Stimulated activated CD4-positive, alpha-beta T cell treated with anti-CD3 and anti-CD28 coated beads, Interleukin-15, amount 100 ng/mL, for 1 hour (primary cell): ENCODE data around the gene SULF2.

Experiments
- DNase-seq, 2 donors: peaks; one replicate each; pipeline ENCODE4 v3.0.0-alpha.2; 2020; ENCODE audit warnings: low read depth in 1 of 2, low spot score in 1 of 2

Gene SULF2

DNA sequence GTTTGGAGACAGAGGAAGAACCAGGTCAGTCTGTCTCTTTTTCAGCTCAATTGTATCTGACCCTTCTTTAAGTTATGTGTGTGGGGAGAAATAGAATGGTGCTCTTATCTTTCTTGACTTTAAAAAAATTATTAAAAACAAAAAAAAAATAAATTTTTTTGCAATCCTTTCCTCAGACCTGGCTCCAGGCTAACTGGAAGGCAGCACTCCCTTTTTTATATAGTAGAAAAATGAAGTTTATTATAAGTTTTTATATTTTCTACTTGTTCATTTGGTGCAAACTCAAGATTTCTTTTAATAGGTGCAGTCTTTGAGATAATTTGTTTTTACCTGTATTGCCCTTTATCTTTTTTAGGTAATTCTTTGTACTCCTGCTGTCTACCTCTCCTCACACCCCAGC, 129.6 kb downstream of the SULF2 start:
- no peak for DNase-seq

DNA sequence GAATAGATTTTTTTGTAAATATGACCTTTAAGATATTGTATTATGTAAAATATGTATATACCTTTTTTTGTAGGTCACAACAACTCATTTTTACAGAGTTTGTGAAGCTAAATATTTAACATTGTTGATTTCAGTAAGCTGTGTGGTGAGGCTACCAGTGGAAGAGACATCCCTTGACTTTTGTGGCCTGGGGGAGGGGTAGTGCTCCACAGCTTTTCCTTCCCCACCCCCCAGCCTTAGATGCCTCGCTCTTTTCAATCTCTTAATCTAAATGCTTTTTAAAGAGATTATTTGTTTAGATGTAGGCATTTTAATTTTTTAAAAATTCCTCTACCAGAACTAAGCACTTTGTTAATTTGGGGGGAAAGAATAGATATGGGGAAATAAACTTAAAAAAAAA, 130.9 kb downstream of the SULF2 start:
- no peak for DNase-seq

DNA sequence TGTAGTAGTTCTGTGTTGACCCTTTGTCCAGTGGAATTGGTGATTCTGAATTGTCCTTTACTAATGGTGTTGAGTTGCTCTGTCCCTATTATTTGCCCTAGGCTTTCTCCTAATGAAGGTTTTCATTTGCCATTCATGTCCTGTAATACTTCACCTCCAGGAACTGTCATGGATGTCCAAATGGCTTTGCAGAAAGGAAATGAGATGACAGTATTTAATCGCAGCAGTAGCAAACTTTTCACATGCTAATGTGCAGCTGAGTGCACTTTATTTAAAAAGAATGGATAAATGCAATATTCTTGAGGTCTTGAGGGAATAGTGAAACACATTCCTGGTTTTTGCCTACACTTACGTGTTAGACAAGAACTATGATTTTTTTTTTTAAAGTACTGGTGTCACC, 131.4 kb downstream of the SULF2 start:
- DNase-seq, result no peak

DNA sequence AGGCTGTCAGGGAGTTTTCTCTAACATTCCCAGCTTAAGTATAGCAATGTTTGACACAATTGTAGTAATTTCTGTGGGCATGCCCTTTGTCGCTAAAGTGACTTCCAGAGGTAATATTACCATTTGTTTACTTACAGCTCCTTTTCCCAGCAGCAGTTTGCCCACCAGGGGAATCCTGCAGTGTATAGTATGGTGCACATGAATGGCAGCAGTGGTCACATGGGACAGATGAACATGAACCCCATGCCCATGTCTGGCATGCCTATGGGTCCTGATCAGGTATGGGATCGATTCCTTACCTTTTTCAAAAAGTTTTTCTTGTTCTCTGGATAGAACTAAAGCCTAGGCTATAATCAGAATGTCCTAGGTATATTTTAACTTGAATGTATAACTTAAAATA, 132.5 kb downstream of the SULF2 start:
- no peak for DNase-seq

- DNase-seq, result no peak
Measured at GRCh38 chr20:47652301-47652700, 133.0 kb downstream of the SULF2 start.

DNA sequence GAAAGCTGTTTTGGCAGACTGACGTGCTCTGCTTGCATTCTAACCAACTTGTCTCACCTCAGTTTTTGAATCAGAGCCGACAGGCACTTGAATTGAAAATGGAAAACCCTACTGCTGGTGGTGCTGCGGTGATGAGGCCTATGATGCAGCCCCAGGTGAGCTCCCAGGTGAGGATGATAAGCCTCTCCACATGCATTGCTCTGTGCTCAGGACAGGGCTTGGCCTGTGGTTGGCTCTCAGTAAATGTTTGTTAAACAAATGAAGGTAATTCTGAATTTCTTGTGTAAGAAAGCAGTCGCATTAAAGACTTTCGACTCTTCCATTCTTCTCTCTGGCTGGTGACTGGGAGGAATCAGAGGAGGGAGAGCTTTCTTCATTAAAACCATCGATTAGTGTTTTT, 136.3 kb downstream of the SULF2 start:
- DNase-seq, result no peak

DNA sequence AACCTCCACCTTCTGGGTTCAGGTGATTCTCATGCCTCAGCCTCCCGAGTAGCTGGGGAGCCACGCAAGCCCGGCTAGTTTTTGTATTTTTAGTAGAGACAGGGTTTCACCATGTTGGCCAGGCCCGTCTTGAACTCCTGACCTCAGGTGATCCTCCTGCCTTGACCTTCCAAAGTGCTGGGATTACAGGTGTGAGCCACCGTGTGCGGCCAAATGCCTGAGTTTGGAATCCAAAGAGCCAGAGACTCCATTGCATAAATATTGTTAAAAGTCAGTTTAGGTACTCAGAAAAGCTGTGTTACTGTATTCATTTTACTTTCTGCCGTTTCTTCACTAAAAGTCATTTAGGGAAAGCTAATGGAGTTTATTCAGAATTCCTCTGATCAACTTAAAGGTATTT, 137.3 kb downstream of the SULF2 start:
- DNase-seq, result no peak

DNA sequence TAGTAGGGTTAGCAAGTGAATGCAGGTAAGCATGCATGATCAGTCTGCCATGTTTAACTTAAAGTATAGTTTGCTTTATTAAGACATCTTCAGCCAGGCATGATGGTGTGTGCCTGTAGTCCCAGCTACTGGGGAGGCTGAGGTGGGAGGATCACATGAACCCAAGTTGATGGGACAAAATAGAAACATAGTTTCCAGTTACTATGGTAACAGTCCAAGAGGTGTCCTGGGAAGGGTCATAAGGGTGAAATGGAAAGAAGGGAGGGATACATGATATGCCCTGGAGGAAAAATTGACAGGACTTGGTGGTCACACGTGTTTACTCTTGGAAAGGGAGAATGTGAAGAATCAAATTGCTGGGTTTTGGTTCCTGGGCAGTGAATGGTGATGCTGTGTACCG, 139.6 kb downstream of the SULF2 start:
- DNase-seq, result no peak

GRCh38 chr20:47642624-47643023, 142.7 kb downstream of the SULF2 start:
- DNase-seq, result no peak

DNA sequence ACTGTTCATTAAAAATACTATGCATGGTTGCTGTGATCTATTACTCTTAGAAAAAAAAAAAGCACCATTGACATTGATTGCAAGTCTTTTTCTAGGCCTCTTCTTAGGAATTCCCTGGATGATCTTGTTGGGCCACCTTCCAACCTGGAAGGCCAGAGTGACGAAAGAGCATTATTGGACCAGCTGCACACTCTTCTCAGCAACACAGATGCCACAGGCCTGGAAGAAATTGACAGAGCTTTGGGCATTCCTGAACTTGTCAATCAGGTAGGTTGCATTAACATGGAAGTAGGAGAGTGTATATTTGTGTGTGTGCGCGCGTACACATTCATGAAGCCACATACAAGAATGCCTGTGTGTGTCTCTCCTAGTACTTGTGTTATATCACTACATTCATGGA, 143.2 kb downstream of the SULF2 start:
- DNase-seq, result no peak

- no peak for DNase-seq
Measured at GRCh38 chr20:47638851-47639250, 146.4 kb downstream of the SULF2 start.

DNA sequence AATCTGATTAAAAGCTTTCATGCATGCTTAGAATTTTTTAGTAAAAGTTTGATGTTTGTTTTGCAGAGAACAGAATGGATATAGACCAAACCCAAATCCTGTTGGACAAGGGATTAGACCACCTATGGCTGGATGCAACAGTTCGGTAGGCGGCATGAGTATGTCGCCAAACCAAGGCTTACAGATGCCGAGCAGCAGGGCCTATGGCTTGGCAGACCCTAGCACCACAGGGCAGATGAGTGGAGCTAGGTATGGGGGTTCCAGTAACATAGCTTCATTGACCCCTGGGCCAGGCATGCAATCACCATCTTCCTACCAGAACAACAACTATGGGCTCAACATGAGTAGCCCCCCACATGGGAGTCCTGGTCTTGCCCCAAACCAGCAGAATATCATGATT, 150.0 kb downstream of the SULF2 start:
- no peak for DNase-seq

- DNase-seq, result no peak
Measured at GRCh38 chr20:47631078-47631477, 154.2 kb downstream of the SULF2 start.

DNA sequence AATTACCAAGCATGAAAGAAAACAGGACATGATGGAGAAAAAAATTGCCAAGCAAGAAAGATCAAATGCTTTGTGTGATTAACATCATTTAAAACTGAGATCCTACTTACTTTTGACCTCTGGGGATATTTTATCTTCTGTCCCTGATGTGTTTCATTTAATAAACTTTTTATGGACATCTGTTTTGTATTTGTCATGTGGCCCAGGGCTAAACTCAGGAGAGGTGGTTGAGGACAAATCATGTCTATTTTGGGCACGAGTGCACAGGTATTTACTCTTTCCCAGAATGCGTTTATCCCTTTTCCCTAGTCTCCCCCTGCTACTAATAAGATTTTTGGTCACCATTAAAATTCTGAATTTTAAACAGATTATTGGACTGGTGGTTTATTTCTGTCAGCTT, 155.4 kb downstream of the SULF2 start:
- no peak for DNase-seq

DNA sequence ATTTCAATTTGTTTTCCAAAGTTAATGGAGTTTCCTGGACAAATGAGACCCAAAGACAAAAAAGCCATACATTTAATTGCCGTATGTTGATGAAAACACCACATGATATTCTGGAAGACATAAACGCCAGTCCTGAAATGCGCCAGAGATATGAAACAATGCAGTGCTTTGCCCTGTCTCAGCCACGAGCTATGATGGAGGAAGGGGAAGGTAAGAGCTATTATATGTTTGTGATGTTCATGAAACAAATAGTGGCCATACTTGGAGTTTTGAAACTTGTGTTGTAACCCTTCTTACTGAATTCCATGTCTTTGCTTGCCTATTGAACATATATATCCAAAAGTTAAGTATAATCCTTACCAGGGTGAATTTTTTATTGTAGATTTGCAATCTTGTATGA, 157.7 kb downstream of the SULF2 start:
- DNase-seq, result no peak

GRCh38 chr20:47623206-47623605, 162.1 kb downstream of the SULF2 start:
- no peak for DNase-seq

GRCh38 chr20:47622118-47622665, 163.1 kb downstream of the SULF2 start:
- DNase-seq, result no peak

- DNase-seq, result no peak
Measured at GRCh38 chr20:47620808-47621805, 164.2 kb downstream of the SULF2 start.

DNA sequence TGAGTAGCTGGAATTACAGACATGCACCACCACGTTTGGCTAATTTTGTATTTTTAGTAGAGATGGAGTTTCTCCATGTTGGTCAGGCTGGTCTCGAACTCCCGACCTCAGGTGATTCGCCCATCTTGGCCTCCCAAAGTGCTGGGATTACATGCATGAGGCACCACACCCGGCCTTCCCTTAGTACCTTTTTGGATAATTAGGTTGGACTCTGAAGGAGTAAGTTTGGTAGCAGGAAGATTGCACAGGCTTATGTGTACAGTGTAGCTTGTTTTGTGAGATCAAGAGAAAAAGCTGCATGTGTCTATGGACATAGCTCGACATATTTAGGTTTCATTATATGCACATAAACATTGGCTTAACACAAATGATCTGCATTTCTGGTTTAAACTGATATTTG, 166.8 kb downstream of the SULF2 start:
- DNase-seq, result no peak

- no peak for DNase-seq
Measured at GRCh38 chr20:47614703-47615309, 170.5 kb downstream of the SULF2 start.

DNA sequence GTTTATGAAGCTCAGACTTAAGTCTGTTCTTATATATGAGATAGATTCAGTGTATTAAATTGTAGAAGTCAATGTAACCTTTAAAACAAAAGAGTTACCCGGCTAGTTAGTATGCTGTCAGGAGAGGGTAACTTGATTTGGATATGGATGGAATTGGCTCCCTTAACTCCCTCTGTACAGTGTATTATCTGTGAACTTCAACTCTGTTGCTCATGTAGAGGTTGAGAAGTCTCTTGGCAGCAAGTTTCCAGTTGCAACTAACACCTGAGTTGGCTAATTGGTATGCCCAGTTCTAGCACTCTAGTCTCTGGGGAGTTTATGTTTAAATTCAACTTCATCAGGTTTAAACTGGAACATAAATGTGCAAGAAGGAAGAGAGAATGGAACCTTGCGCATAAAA, 172.6 kb downstream of the SULF2 start:
- no peak for DNase-seq

DNA sequence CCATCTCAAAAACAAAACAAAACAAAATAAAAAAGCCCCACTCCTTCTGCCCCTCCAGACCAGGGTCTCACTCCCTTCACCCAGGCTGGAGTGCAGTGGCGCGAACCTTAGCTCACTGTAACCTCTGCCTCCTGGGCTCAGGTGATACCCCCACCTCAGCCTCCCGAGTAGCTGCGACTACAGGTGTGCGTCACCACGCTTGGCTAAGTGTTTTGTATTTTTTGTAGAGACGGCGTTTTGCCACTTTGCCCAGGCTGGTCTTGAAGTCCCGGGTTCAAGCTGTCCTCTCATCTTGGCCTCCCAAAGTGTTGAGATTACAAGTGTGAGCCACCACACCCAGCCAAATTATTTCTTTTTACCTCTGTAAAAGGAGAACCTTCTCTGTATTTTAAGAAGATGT, 173.5 kb downstream of the SULF2 start:
- DNase-seq, result no peak

GRCh38 chr20:47610945-47611250, 174.4 kb downstream of the SULF2 start:
- DNase-seq, result no peak
